ENCODE data around the gene TMF1.

The TMF1 gene

GRCh38 chr3:69012800-69013252 lies 39.3 kb downstream of the TMF1 start:
- DNase-seq, result no peak

- no peak for DNase-seq
These were observed 39.9 kb downstream of the TMF1 start for GRCh38 chr3:69012100-69012799.

- no peak for DNase-seq
These were observed 40.9 kb downstream of the TMF1 start for GRCh38 chr3:69011096-69011730.

GRCh38 chr3:69009559-69010410 lies 42.3 kb downstream of the TMF1 start:
- no peak for DNase-seq

GRCh38 chr3:69008980-69009379 lies 43.2 kb downstream of the TMF1 start:
- DNase-seq, result no peak

- no peak for DNase-seq
These were observed 46.2 kb downstream of the TMF1 start for GRCh38 chr3:69005791-69006482.

- no peak for DNase-seq
These were observed 46.9 kb downstream of the TMF1 start for GRCh38 chr3:69005071-69005790.

GRCh38 chr3:69004138-69004537 lies 48.0 kb downstream of the TMF1 start:
- DNase-seq, result no peak

GRCh38 chr3:68999605-69000004 lies 52.5 kb downstream of the TMF1 start:
- no peak for DNase-seq

GRCh38 chr3:68999158-68999557 lies 53.0 kb downstream of the TMF1 start:
- no peak for DNase-seq

GRCh38 chr3:68997887-68998286 lies 54.2 kb downstream of the TMF1 start:
- DNase-seq, result no peak

GRCh38 chr3:68996356-68996995 lies 55.7 kb downstream of the TMF1 start:
- DNase-seq, result no peak

GRCh38 chr3:68988740-68989139 lies 63.4 kb downstream of the TMF1 start:
- DNase-seq, result no peak

- no peak for DNase-seq
These were observed 64.8 kb downstream of the TMF1 start for GRCh38 chr3:68987322-68987721.

GRCh38 chr3:68986496-68987208 lies 65.5 kb downstream of the TMF1 start:
- DNase-seq, result no peak

- DNase-seq, result no peak
These were observed 66.9 kb downstream of the TMF1 start for GRCh38 chr3:68985146-68985790.

GRCh38 chr3:68984011-68984530 lies 68.1 kb downstream of the TMF1 start:
- DNase-seq, result no peak

- no peak for DNase-seq
These were observed 74.5 kb downstream of the TMF1 start for GRCh38 chr3:68977486-68978167.

- no peak for DNase-seq
These were observed 77.4 kb downstream of the TMF1 start for GRCh38 chr3:68974711-68975110.

- no peak for DNase-seq
These were observed 78.5 kb downstream of the TMF1 start for GRCh38 chr3:68973639-68974038.

All from cortex of kidney (tissue), 1 donor.